Activated T-helper 2 cell treated with anti-CD3 and anti-CD28 coated beads, Interferon-gamma antibody, Interleukin-2, Interleukin-4, amounts not matched to agents 10 μg/mL and 5 μg/mL and 100 μg/mL, durations not matched to agents 14 hours and 24 hours and 36 hours (primary cell): ENCODE data around the gene TSHZ1. TPM values are rescaled to one million over a fixed set of nuclear protein-coding genes. Genes with fewer than 3 reads are reported as not detected.

Experiments used
- DNase-seq: peaks from one replicate; pipeline ENCODE4 v3.0.0; 2021; ENCODE audit warnings: low spot score
- H3K27ac Mint-ChIP-seq: one replicate; pipeline ENCODE4 v1.8.0; 2021; ENCODE audit warnings: mixed read lengths
- H3K27me3 Mint-ChIP-seq: one replicate; pipeline ENCODE4 v1.8.0; 2021; ENCODE audit warnings: low read depth, mixed read lengths
- H3K36me3 Mint-ChIP-seq: one replicate; pipeline ENCODE4 v1.8.0; 2021; ENCODE audit warnings: low read depth, mixed read lengths
- H3K4me1 Mint-ChIP-seq: one replicate; pipeline ENCODE4 v1.8.0; 2021; ENCODE audit warnings: low read depth, mixed read lengths
- H3K4me3 Mint-ChIP-seq: one replicate; pipeline ENCODE4 v1.8.0; 2021; ENCODE audit warnings: low read depth, mild to moderate bottlenecking, moderate library complexity, mixed read lengths
- H3K9me3 Mint-ChIP-seq: one replicate; pipeline ENCODE4 v1.8.0; 2021; ENCODE audit warnings: mixed read lengths
- intact Hi-C: fragments of 100-400 bp; cut with micrococcal nuclease; formaldehyde crosslinking; loops from one replicate; pipeline ENCODE4 v1.15.1; 2023
- total RNA-seq: library from RNA; stranded (reverse); gene quantifications from 2 replicates; pipeline ENCODE4 v1.2.3, GENCODE V29; 2022

The TSHZ1 gene
- total RNA-seq, 1 donor from 2014 or later, result 12.0 TPM

- no peak for DNase-seq
- intact Hi-C loops, result no loop called here
- H3K27me3 Mint-ChIP-seq, result no peaks in the 10 kb centered on the region
- H3K4me1 Mint-ChIP-seq, result peaks cover 3% of the 10 kb centered on the region
- no peaks in the 10 kb centered on the region for H3K9me3 Mint-ChIP-seq
- no peak overlapping the region for H3K27ac Mint-ChIP-seq
- peaks cover 3% of the 10 kb centered on the region for H3K36me3 Mint-ChIP-seq
- H3K4me3 Mint-ChIP-seq, result no peak overlapping the region
Measured at GRCh38 chr18:75235896-75236295, 25.3 kb downstream of the TSHZ1 start.

- no peak overlapping the region for H3K4me3 Mint-ChIP-seq
- DNase-seq, result no peak
- intact Hi-C loops, result no loop called here
- H3K9me3 Mint-ChIP-seq, result no peaks in the 10 kb centered on the region
- peaks cover 3% of the 10 kb centered on the region for H3K4me1 Mint-ChIP-seq
- peaks cover 3% of the 10 kb centered on the region for H3K36me3 Mint-ChIP-seq
- no peak overlapping the region for H3K27ac Mint-ChIP-seq
- no peaks in the 10 kb centered on the region for H3K27me3 Mint-ChIP-seq
Measured at GRCh38 chr18:75238100-75238499, 27.5 kb downstream of the TSHZ1 start.

- Mint-ChIP-seq H3K9me3 (no peaks in the 10 kb centered on the region), H3K27me3 (no peaks in the 10 kb centered on the region), H3K4me3 (no peak overlapping the region), H3K4me1 (peaks cover 3% of the 10 kb centered on the region), H3K36me3 (peaks cover 3% of the 10 kb centered on the region), H3K27ac (no peak overlapping the region)
- intact Hi-C loops, result no loop called here
- DNase-seq, result no peak
Measured at GRCh38 chr18:75238786-75239185, 28.2 kb downstream of the TSHZ1 start.

GRCh38 chr18:75240433-75240832 is 29.8 kb downstream of the TSHZ1 start:
- Mint-ChIP-seq H3K27me3 (no peaks in the 10 kb centered on the region), H3K27ac (no peak overlapping the region), H3K9me3 (no peaks in the 10 kb centered on the region), H3K36me3 (peaks cover 3% of the 10 kb centered on the region), H3K4me1 (peaks cover 4% of the 10 kb centered on the region), H3K4me3 (no peak overlapping the region)
- intact Hi-C loops, result no loop called here
- DNase-seq, result no peak

GRCh38 chr18:75241705-75242104 is 31.1 kb downstream of the TSHZ1 start:
- H3K9me3 Mint-ChIP-seq, result no peaks in the 10 kb centered on the region
- intact Hi-C loops, result no loop called here

GRCh38 chr18:75244351-75245313 is 34.0 kb downstream of the TSHZ1 start:
- H3K27ac Mint-ChIP-seq, result no peak overlapping the region
- no peak for DNase-seq
- H3K9me3 Mint-ChIP-seq, result no peaks in the 10 kb centered on the region
- no peaks in the 10 kb centered on the region for H3K36me3 Mint-ChIP-seq
- peaks cover 33% of the 10 kb centered on the region for H3K4me1 Mint-ChIP-seq
- intact Hi-C loops, result no loop called here
- no peak overlapping the region for H3K4me3 Mint-ChIP-seq
- H3K27me3 Mint-ChIP-seq, result no peaks in the 10 kb centered on the region

More at GRCh38 chr18:75241705-75242104, 31.1 kb downstream of the TSHZ1 start:
- peaks cover 15% of the 10 kb centered on the region for H3K4me1 Mint-ChIP-seq
- H3K27ac Mint-ChIP-seq, result no peak overlapping the region
- peaks cover 3% of the 10 kb centered on the region for H3K36me3 Mint-ChIP-seq
- no peak for DNase-seq
- H3K4me3 Mint-ChIP-seq, result no peak overlapping the region
- no peaks in the 10 kb centered on the region for H3K27me3 Mint-ChIP-seq

GRCh38 chr18:75246721-75247610 is 36.4 kb downstream of the TSHZ1 start:
- no peaks in the 10 kb centered on the region for H3K9me3 Mint-ChIP-seq
- intact Hi-C loops, result loop anchor here (2.0 kb wide), 1 partner anchor 38 kb away; the partner anchor contains the start of gene PTGR3

GRCh38 chr18:75247611-75248421 is 37.2 kb downstream of the TSHZ1 start:
- Mint-ChIP-seq H3K4me3 (peak overlapping the region; percentile 79), H3K36me3 (no peaks in the 10 kb centered on the region), H3K4me1 (peaks cover 35% of the 10 kb centered on the region), H3K27me3 (no peaks in the 10 kb centered on the region), H3K9me3 (no peaks in the 10 kb centered on the region), H3K27ac (peak overlapping the region; percentile 52)
- no peak for DNase-seq
- intact Hi-C loops, result loop anchor here (2.0 kb wide), 1 partner anchor 39 kb away; the partner anchor contains the start of gene PTGR3

More at GRCh38 chr18:75246721-75247610, 36.4 kb downstream of the TSHZ1 start:
- H3K27ac Mint-ChIP-seq, result peak overlapping the region; percentile 52
- H3K4me3 Mint-ChIP-seq, result peak overlapping the region; percentile 79
- H3K36me3 Mint-ChIP-seq, result no peaks in the 10 kb centered on the region
- no peak for DNase-seq
- H3K27me3 Mint-ChIP-seq, result no peaks in the 10 kb centered on the region
- H3K4me1 Mint-ChIP-seq, result peaks cover 35% of the 10 kb centered on the region

GRCh38 chr18:75248426-75249174 is 38.0 kb downstream of the TSHZ1 start:
- H3K4me1 Mint-ChIP-seq, result peaks cover 35% of the 10 kb centered on the region
- H3K36me3 Mint-ChIP-seq, result no peaks in the 10 kb centered on the region
- intact Hi-C loops, result no loop called here
- no peaks in the 10 kb centered on the region for H3K9me3 Mint-ChIP-seq
- no peak for DNase-seq
- H3K27ac Mint-ChIP-seq, result no peak overlapping the region
- H3K27me3 Mint-ChIP-seq, result no peaks in the 10 kb centered on the region
- peak overlapping the region; percentile 79 for H3K4me3 Mint-ChIP-seq

- H3K4me1 Mint-ChIP-seq, result peaks cover 35% of the 10 kb centered on the region
- no peaks in the 10 kb centered on the region for H3K36me3 Mint-ChIP-seq
- no peak overlapping the region for H3K4me3 Mint-ChIP-seq
- H3K27ac Mint-ChIP-seq, result no peak overlapping the region
- no peak for DNase-seq
- H3K27me3 Mint-ChIP-seq, result no peaks in the 10 kb centered on the region
- no peaks in the 10 kb centered on the region for H3K9me3 Mint-ChIP-seq
- intact Hi-C loops, result no loop called here
Measured at GRCh38 chr18:75249175-75249518, 38.5 kb downstream of the TSHZ1 start.

- no peaks in the 10 kb centered on the region for H3K9me3 Mint-ChIP-seq
- H3K27ac Mint-ChIP-seq, result no peak overlapping the region
- H3K4me3 Mint-ChIP-seq, result no peak overlapping the region
- no peak for DNase-seq
- intact Hi-C loops, result no loop called here
- H3K36me3 Mint-ChIP-seq, result no peaks in the 10 kb centered on the region
- peaks cover 36% of the 10 kb centered on the region for H3K4me1 Mint-ChIP-seq
- no peaks in the 10 kb centered on the region for H3K27me3 Mint-ChIP-seq
Measured at GRCh38 chr18:75249672-75250470, 39.3 kb downstream of the TSHZ1 start.
